HTERT RPE-1 (cell line): ENCODE data around the gene NUMB.

Experiments
- in situ Hi-C: fragments of 300-500 bp; cut with MboI; formaldehyde crosslinking; loops from 4 replicates; pipeline ENCODE4 v1.14.3; 2020; ENCODE audit warnings: low sequenced_read_pairs

The NUMB gene

DNA sequence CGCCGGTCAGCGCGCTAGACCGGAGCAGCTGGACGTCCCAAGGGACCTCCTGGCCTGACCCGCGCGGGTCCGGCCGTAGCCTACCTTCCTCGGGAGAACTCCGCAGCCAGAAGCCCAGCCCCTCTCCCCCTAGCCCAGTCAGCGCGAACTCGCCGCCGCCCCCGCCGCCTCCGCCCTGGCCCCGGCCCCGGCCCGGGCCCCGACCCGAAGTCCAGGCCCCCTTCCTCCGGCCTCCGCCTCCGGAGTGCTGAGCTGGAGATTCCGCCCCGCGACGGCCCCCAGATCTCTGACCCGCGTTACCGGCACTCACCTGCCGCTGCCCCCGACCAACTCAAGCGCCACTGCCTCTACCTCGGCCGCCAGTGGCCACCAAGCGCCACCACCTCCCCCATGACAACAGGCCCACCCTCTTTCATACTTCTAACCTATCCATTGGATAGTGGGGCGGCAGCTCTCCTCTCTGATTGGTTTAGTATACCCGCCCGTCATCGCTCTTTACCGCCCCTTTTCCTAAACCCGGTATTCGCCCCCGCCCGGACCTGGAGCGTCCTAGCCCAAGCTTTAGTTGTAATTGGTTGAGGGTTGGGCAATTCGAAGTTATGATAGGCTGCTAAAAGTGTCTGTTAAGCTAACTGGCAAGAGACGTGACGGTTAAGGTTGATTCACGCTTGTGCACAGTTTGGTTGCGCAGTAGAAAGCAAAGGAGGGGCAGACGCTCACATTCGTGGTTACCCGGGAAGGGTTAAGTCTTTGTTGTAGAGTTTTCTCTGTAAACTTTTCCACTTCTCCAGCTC, at the start of gene NUMB:
TSS of gene NUMB (minus strand) at position 364 of the 794 bp plus-strand sequence. CDS start 102,795 bp downstream, outside the sequence.
- in situ Hi-C loops = loop anchor here (25.0 kb wide), 1 partner anchor 171 kb away; no protein-coding TSS in a partner anchor

DNA sequence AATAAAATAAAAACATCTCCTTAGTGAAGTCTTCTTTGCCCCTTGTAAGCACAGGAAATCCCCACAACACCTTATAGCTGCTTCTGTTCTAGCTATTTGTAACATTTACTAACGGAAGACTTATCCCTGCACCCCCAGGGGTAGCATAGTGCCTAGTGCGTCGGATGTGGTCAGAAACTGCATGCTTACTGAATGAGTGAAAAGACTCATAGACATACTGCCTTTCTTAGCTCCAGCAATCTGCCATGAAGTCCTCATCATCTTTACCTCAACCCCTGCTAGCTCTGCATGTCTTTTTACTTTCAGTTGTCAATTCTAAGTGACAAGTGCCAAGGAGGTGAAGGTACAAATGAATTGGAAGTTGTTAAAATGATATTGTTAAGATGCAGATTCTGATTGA, 45.3 kb upstream of the NUMB start:
- in situ Hi-C loops = no loop called here

DNA sequence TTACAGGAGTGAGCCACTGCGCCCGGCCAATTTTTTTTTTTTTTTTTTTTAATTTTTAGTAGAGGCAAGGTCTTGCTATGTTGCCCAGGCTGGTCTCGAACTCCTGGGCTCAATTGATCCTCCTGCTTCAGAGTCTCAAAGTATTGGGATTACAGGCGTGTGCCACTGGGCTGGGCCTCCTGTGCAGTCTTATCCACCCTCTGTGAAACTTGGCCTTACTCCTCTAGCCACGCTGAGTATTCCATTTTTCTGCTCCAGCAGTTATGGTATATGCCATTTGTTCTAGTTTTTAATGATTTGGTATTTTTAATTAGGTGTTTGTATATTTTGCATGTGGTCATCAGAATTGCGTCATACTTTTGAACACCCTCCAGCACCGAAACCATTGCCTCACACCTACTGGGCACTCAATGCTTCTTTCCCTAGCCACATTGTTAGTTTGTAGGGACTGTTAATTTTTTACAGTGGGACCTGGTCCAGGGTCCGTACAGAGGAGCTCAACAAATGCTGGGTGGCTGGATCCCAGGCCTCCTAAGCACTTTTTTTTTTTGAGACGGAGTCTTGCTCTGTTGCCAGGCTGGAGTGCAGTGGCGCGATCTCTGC, 43.8 kb upstream of the NUMB start:
- in situ Hi-C loops = no loop called here

DNA sequence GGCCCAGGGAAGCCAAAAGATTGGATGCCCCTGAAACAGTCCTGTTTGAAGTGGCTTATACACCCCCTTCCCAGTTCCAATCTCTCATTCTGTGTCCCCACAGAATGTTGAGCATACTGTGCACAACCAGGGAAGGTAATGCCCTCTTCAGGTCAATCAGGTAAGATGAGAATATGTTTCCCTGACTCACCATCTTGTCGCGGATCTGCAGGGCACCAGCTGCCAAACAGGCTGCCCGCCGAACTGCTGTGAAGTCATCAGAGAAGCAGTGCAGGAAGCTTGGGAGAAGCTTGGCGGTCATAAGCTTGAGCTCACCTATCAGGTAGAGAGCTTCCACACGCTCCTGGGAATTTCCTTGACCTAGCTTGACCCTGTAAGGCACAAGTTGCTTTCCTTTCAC, 42.0 kb upstream of the NUMB start:
- in situ Hi-C loops = no loop called here

DNA sequence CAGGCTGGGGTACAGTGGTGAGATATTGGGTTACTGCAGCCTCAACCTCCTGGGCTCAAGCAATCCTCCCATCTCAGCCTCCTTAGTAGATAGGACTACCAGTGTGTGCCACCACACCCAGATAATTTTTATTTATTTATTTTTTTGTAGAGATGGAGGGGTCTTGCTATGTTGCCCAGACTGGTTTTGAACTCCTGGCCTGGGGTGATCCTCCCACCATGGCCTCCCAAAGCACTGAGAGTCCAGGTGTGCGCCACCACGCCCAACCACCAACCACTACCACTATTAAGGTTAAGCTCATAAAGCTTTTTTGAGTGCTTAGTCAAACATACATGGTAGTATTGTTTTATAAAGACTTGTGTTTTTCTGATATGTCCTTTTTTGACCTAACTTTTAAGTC, 36.2 kb upstream of the NUMB start:
- in situ Hi-C loops = no loop called here

DNA sequence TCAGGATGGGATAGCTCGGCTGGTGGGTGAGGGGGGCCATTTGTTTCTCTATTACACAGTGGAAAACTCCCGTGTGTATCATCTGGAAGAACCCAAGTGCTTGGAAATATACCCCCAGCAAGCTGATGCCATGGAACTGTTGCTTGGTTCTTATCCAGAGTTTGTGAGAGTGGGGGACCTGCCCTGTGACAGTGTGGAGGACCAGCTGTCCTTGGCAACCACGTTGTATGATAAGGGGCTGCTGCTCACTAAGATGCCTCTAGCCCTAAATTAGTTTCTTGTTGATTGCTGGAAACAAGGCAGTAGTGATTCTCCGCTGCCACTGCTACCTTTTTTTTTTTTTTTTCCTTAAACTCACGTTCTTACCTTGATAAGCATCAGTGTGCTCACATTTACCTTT, 34.3 kb upstream of the NUMB start:
- in situ Hi-C loops = no loop called here

DNA sequence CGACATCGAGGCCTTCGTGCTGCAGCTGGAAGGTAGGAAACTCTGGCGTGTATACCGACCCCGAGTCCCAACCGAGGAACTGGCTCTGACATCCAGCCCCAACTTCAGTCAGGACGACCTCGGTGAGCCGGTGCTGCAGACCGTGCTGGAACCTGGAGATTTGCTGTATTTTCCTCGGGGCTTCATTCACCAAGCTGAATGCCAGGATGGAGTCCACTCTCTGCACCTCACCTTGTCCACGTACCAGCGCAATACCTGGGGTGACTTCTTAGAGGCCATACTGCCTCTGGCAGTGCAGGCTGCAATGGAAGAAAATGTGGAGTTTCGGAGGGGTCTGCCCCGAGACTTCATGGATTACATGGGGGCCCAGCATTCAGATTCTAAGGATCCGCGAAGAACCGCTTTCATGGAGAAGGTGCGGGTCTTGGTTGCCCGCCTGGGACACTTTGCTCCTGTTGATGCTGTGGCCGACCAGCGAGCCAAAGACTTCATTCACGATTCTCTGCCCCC, 33.8 kb upstream of the NUMB start:
- in situ Hi-C loops = no loop called here

DNA sequence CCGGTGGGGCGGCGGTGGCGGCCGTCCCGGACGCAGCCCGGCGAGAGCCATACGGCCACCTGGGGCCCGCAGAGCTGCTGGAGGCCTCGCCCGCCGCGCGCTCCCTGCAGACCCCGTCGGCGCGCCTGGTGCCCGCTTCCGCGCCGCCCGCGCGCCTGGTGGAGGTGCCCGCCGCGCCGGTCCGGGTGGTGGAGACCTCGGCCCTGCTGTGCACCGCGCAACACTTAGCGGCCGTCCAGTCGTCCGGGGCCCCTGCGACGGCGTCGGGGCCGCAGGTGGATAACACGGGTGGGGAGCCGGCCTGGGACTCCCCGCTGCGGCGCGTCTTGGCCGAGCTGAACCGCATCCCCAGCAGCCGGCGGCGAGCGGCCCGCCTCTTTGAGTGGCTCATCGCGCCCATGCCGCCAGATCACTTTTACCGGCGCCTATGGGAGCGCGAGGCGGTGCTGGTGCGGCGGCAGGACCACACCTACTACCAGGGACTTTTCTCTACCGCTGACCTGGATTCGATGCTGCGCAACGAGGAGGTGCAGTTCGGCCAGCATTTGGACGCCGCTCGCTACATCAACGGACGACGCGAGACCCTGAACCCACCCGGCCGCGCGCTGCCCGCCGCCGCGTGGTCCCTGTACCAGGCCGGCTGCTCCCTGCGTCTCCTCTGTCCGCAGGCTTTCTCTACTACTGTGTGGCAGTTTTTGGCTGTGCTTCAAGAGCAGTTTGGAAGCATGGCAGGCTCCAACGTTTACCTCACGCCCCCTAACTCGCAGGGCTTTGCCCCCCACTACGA, 33.1 kb upstream of the NUMB start:
- in situ Hi-C loops = no loop called here

DNA sequence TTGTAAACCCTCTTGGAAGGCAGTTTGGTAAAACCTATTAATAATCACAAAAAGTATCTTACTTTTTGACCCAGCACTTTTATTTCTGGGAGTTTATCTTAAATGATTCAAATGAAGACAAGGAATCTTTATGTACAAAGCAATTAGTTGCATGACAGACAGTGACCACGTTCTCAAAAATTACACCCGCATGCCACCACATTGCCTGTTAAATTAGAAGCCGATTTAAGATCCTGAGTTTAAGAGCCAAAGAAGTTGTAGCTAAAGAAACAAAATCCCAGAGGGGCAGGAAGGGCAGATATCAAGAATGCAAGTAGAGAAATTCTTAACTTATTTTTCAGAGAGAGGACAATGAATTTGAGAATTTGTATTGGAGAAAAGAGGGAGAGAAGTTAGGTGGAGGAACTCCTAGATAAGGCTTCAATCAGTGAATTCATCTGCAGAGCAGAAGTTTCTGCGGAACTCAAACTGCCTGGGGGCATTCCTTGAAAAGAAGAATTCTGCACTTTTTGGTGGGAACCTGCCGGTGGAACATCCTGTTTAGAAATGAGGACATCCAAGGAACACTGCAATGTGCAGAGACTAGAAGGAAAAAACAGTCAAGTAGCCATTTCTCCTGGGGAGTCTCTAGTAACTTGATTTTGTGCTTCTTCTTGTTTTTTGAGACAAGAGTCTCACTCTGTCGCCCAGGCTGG, 31.3 kb upstream of the NUMB start:
- in situ Hi-C loops = no loop called here

DNA sequence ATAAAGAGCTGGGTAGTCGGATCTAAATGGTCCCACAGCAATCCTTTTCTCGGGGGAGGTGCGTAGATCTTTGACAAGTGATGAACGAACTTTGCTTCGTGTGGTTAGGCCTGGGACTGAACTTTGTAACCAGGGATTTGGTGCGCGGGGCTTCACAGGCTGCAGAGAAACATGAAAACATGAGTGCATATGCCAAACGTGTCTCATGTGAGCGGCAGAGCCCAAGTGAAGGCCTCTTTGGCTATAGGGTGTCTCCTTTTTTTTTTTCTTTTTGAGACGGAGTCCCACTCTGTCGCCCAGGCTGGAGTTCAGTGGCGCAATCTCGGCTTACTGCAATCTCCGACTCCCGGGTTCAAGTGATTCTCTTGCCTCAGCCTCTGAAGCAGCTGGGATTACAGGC, 20.3 kb upstream of the NUMB start:
- in situ Hi-C loops = no loop called here

DNA sequence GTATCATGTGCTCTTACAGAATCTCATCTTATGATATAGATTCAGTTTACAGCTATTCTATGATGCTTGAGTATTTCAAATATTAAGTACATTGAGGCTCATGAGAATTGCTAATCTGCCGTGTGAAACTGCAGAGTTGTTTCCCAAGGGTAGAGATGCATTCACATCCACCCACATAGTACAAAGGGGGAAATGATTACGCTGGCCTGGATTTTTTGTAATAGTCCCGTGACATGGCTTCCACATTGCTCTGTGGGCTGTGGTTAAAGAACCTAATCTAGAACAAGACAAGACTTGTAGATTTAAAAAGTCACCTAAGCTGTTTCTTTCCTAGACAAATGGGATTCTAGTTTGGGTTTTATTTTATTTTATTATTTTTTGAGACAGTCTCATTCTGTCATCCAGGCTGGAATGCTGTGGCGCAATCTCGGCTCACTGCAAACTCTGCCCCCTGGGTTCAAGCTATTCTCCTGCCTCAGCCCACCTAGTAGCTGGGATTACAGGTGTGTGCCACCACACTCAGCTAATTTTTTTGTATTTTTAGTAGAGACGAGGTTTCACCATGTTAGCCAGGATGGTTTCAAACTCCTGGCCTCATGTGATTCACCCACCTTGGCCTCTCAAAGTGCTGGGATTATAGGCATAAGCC, 19.4 kb upstream of the NUMB start:
- in situ Hi-C loops = no loop called here

DNA sequence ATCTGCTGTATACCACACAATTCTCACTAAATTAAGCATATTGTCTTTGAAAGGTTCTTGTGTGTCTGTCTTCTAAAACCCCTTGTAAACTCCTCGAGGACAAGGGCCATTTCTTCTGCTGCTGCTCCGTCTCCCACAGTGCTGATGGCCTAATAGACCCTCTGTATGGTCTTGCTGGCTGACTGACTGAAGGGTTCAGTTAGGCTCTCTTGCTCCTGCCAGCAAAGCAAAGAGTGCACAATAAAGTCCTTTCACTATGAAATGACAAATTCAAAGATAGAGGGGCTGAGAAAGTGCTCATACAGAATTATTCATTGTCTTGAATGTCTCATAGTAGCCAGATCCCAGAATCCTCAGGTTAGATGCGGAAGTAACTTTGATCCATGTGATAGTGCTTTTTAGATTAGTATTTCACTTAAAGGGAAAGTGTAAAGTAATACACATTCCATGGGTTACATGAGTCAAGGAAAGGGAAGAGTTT, 18.1 kb upstream of the NUMB start:
- in situ Hi-C loops = no loop called here

DNA sequence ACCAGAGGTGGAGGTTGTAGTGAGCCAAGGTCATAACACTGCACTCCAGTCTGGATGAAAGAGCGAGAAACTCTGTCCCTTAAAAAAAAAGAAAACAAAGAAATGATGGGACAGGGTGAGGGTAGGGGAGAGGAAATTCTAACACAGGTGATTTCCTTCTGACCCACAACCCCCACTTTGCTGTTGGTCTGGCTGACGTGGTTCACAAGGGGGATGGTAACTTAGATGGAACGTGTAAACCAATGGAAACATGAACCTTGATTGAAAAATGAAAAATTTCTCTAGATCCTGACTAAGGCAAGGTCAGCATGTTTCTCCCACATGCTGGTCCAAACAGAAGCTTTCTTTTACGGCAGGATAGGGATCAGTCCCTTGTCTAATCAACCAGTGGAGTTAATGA, 16.6 kb upstream of the NUMB start:
- in situ Hi-C loops = loop anchor here (25.0 kb wide), 1 partner anchor 188 kb away; no protein-coding TSS in a partner anchor

DNA sequence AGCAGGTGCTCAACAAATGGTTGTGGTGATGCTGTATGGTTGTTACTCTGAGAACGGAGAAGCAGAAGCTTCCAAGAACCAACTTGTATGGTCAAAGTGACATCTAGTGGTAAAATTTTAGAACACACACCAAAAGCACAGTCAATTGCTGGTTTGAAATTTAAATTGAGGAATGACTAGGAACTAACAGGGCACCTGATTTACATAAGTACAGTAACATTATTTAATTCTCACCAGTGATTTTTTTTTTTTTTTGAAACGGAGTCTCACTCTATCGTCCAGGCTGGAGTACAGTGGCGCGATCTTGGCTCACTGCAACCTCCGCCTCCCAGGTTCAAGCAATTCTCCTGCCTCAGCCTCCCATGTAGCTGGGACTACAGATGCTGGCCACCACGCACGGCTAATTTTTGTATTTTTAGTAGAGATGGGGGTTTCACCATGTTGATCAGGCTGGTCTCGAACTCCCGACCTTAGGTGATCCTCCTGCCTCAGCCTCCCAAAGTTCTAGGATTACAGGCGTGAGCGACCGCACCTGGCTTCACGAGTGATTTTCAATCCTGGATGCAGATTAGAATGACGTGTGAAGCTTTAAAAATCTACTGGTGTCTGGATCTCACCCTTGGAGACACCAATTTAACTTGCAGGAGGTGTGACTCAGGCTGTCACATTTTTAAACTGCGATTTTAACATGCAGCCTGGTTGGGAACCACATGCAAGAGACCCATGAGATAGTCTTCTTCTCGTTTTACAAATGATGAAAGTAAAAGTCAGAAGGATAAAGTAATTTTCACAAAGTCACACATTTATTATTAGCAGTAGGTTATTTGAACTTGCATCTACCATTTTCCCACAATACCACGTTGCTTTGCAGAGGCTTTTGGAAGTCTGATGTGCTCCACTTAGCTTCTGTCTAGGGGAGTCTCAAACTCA, 14.1 kb upstream of the NUMB start:
- in situ Hi-C loops = loop anchor here (25.0 kb wide), 1 partner anchor 185 kb away; no protein-coding TSS in a partner anchor

DNA sequence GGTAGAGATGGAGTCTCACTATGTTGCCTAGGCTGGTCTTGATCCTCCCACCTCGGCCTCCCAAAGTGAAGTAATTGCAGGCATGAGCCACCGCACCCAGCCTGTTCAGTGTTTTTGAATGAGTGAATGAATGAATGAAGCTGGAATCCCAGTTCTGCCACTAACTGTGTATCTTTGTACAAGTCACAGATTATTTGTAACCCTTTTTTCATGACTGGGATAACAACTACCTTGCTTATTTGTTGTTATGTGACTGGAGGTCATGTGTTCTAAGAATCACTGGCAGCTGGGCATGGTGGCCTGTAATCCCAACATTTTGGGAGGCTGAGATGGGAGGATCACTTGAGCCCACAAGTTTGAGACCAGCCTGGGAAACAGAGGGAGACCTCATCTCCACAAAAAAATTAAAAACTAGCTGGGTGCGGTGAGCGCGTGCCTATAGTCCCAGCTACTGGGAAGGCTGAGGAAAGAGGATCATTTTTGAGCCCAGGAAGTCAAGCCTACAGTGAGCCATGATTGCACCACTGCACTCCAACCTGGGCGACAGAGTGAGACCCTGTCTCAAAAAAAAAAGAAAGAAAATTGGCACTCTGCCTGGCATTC, 13.3 kb upstream of the NUMB start:
- in situ Hi-C loops = loop anchor here (25.0 kb wide), 1 partner anchor 184 kb away; no protein-coding TSS in a partner anchor

DNA sequence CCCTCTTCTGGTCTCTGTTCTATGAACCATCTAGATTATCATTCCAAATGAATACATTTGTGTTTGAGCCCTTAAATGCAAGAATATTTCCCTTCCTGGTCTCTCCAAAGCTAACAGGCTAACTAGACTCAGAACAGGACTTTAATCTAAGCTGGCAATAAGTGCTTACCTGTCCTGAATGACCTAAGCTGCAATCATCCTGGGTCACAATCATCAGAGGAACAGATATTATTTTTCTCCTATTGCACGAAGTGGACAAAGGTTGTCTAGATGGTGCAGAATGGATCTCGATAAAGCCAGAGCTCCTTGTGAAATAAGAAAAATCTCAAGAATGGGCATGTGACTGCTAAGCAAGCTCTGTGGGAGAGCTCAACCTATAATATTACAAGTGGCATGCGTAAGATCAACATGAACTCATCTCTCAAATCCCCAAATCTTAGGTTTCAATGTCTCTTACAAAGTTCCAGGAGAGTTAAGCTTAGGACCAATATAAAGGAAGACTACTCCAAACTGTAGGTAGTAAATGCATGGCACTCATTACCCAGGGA, 10.6 kb upstream of the NUMB start:
- in situ Hi-C loops = loop anchor here (25.0 kb wide), 1 partner anchor 182 kb away; no protein-coding TSS in a partner anchor

DNA sequence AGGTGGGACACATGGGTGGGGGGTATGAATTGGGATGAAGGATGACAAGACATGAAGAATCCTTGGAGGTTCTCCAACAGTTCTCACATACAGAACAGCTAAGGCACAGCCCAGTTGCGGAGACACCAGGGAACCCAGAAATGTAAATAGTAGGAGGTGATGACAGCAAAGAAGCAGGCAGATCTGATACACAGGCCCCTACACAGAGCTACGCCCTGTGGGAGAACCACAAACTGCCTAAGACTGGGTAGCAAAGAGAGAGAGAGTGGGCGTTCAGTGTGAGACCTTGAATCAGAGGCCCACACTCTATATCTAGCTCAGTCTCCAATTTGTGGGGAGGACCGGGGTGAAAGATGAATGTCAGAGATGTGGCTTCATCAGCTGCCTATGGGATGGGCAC, 9.5 kb upstream of the NUMB start:
- in situ Hi-C loops = loop anchor here (25.0 kb wide), 1 partner anchor 180 kb away; no protein-coding TSS in a partner anchor

DNA sequence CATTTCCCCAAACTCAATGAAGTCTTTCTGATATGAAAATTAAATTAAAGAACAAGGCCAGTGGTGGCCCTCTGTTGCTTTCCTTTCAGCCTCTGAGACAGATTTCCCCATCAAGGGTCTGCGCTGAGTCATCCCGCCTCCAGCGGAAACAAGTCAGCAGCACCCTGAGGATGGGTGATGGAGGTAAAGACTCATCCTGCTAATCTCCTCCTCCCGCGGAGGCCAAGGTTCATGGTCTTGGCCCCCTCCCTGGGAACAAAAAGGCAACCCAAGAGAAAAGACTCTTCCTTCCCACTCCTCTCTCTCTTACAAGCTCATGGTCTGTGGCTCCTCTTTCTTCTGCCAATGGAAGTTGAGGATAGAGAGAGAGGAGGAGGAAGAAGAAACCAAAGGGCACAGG, 9.0 kb upstream of the NUMB start:
- in situ Hi-C loops = loop anchor here (25.0 kb wide), 1 partner anchor 180 kb away; no protein-coding TSS in a partner anchor
